Endothelial cell (in vitro differentiated cells): ENCODE measurements around the gene GXYLT1. TPM values are rescaled to one million over a fixed set of nuclear protein-coding genes. Genes with fewer than 3 reads are reported as not detected.

Source experiments
- DNase-seq: peaks from one replicate; pipeline ENCODE4 v3.0.0; 2021; ENCODE audit warnings: low spot score
- H3K27ac Mint-ChIP-seq: one replicate; pipeline ENCODE4 v1.8.0; 2021; ENCODE audit warnings: mixed read lengths, inconsistent platforms; ENCODE audit not compliant: unreplicated experiment
- H3K27me3 Mint-ChIP-seq: one replicate; pipeline ENCODE4 v1.8.0; 2021; ENCODE audit warnings: mild to moderate bottlenecking, moderate library complexity, mixed read lengths, inconsistent platforms; ENCODE audit not compliant: unreplicated experiment
- H3K36me3 Mint-ChIP-seq: one replicate; pipeline ENCODE4 v1.8.0; 2021; ENCODE audit warnings: mild to moderate bottlenecking, low read depth, mixed read lengths, inconsistent platforms; ENCODE audit not compliant: unreplicated experiment
- H3K4me1 Mint-ChIP-seq: one replicate; pipeline ENCODE4 v1.8.0; 2021; ENCODE audit warnings: mild to moderate bottlenecking, mixed read lengths, inconsistent platforms; ENCODE audit not compliant: unreplicated experiment
- H3K4me3 Mint-ChIP-seq: one replicate; pipeline ENCODE4 v1.8.0; 2021; ENCODE audit warnings: mild to moderate bottlenecking, mixed read lengths, inconsistent platforms; ENCODE audit not compliant: unreplicated experiment
- H3K9me3 Mint-ChIP-seq: one replicate; pipeline ENCODE4 v1.8.0; 2021; ENCODE audit warnings: mixed read lengths, inconsistent platforms; ENCODE audit not compliant: unreplicated experiment
- total RNA-seq: library from RNA; stranded (reverse); fragmentation: NEBNext Ultra II Directional; extraction: Animal tissue kit (Norgen Biotek cat#: 25700); gene quantifications from one replicate; pipeline ENCODE4 v1.2.1, GENCODE V29; 2021; ENCODE audit not compliant: unreplicated experiment
- TF ChIP-seq, protein P1 (sequence below): fragments of 200-600 bp; sonication (generic); IDR thresholded peaks from one replicate; pipeline ENCODE4 v1.5.0; 2021; ENCODE audit warnings: antibody characterized with exemption; ENCODE audit not compliant: unreplicated experiment

Gene GXYLT1
- total RNA-seq, 1 donor from 2014 or later = 28.9 TPM

DNA sequence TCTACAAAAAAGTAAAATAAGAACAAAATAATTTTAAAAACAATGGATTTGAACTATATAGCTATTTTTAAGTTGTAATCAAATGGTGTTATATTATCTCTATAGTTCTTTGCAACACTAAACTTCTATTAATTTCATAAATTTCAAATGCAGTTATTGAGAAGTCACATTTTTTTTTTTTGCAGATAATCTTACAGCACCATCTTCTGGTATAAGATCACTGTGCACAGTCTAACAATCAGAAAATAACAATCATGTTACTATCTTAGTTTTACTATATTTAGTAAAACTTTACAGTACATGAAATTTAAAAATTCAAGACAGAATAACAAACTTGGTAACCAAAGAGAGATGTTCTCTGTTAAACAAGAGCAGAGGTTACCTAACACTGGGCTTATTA, 40.6 kb downstream of the GXYLT1 start:
- Mint-ChIP-seq H3K36me3 (no peaks in the 10 kb centered on the region), H3K9me3 (no peaks in the 10 kb centered on the region), H3K27ac (no peak overlapping the region), H3K27me3 (no peaks in the 10 kb centered on the region), H3K4me1 (no peaks in the 10 kb centered on the region), H3K4me3 (no peak overlapping the region)
- DNase-seq = no peak
- TF ChIP-seq, protein P1, sequence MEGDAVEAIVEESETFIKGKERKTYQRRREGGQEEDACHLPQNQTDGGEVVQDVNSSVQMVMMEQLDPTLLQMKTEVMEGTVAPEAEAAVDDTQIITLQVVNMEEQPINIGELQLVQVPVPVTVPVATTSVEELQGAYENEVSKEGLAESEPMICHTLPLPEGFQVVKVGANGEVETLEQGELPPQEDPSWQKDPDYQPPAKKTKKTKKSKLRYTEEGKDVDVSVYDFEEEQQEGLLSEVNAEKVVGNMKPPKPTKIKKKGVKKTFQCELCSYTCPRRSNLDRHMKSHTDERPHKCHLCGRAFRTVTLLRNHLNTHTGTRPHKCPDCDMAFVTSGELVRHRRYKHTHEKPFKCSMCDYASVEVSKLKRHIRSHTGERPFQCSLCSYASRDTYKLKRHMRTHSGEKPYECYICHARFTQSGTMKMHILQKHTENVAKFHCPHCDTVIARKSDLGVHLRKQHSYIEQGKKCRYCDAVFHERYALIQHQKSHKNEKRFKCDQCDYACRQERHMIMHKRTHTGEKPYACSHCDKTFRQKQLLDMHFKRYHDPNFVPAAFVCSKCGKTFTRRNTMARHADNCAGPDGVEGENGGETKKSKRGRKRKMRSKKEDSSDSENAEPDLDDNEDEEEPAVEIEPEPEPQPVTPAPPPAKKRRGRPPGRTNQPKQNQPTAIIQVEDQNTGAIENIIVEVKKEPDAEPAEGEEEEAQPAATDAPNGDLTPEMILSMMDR = no peak

DNA sequence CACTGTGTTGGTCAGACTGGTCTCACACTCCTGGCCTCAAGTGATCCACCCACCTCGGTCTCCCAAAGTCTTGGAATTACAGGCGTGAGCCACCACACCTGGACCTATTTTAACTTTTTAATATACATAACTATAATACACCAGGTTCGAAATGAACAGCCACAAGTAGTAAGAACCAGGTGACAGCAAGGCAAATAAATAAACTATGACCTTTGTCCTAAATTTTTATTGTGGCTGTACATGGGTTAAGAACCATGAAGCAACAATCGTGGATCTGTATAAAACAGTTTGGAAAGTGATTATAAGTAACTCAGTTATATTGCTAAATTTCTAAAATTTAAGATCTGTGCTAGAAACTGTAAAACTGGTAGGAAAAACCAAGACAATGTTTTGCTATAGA, 41.5 kb downstream of the GXYLT1 start:
- H3K4me3 Mint-ChIP-seq = no peak overlapping the region
- H3K27ac Mint-ChIP-seq = no peak overlapping the region
- TF ChIP-seq, protein P1 = no peak
- no peaks in the 10 kb centered on the region for H3K9me3 Mint-ChIP-seq
- no peaks in the 10 kb centered on the region for H3K4me1 Mint-ChIP-seq
- no peaks in the 10 kb centered on the region for H3K36me3 Mint-ChIP-seq
- H3K27me3 Mint-ChIP-seq = no peaks in the 10 kb centered on the region
- no peak for DNase-seq

DNA sequence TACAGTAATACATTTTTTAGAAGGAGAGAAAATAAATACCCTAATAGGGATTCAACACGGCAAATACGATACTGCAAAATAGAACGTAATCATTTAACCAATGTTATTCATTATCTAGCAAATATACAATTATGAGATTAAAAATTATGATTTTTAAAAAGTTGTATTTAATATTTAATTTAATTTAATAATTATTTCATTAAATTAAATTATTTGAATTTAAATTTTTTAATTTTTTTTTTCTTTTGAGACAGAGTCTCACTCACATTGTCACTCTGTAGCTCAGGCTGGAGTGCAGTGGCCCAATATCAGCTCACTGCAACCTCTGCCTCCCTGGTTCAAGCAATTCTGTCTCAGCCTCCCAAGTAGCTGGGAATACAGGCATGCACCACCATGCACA, 42.0 kb downstream of the GXYLT1 start:
- no peak overlapping the region for H3K27ac Mint-ChIP-seq
- DNase-seq = no peak
- no peaks in the 10 kb centered on the region for H3K36me3 Mint-ChIP-seq
- TF ChIP-seq, protein P1 = no peak
- H3K4me1 Mint-ChIP-seq = no peaks in the 10 kb centered on the region
- no peak overlapping the region for H3K4me3 Mint-ChIP-seq
- no peaks in the 10 kb centered on the region for H3K9me3 Mint-ChIP-seq
- no peaks in the 10 kb centered on the region for H3K27me3 Mint-ChIP-seq

DNA sequence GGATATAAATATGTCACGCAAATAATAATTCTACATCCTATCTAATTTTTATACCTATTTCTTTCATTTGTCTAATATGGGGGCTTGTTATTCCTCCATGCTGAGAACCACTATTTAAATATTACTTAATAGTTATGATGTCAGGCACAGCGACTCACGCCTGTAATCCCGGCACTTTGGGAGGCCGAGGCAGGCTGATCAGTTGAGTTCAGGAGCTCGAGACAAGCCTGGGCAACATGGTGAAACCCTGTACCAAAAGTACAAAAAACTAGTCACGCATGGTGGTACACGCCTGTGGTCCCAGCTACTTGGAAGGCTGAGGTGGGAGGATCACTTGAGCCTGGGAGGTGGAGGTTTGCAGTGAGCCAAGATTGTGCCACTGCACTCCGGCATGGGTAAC, 45.2 kb downstream of the GXYLT1 start:
- Mint-ChIP-seq H3K9me3 (no peaks in the 10 kb centered on the region), H3K4me3 (no peak overlapping the region), H3K27me3 (no peaks in the 10 kb centered on the region), H3K36me3 (no peaks in the 10 kb centered on the region), H3K27ac (no peak overlapping the region), H3K4me1 (peaks cover 4% of the 10 kb centered on the region)
- TF ChIP-seq, protein P1 = no peak
- DNase-seq = no peak

DNA sequence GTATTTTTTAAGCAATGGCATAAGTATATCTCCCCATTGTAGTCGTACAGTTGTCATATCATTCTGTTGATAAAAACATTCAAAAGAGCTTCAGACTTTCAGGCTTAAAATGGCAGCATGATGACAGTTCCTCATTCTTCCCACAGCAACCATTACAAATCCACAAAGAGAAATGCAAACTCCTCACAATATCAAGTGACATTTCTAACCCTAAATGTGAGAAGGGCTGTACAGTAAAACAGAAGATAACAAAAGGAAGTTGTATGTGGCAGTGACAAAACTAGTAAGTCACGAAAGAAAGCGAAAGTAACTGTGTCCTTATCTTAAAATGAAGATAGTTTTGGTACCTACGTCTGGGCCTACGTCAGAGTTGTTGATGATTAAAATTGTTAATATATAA, 46.7 kb downstream of the GXYLT1 start:
- H3K4me1 Mint-ChIP-seq = peaks cover 4% of the 10 kb centered on the region
- H3K27me3 Mint-ChIP-seq = no peaks in the 10 kb centered on the region
- no peaks in the 10 kb centered on the region for H3K9me3 Mint-ChIP-seq
- no peak overlapping the region for H3K27ac Mint-ChIP-seq
- H3K4me3 Mint-ChIP-seq = no peak overlapping the region
- DNase-seq = no peak
- H3K36me3 Mint-ChIP-seq = no peaks in the 10 kb centered on the region
- TF ChIP-seq, protein P1 = no peak
